NCI-H748 (cell line): ENCODE measurements around the gene NUMBL.

ENCODE experiments used
- DNase-seq: peaks from one replicate; lab custom pipeline; 2025; ENCODE audit not compliant: unreplicated experiment; lab: John Stamatoyannopoulos, UW

Gene NUMBL

GRCh38 chr19:40716482-40717324, 26.3 kb upstream of the NUMBL start, which contains the start of the genes COQ8B and ITPKC:
Gene COQ8B, minus strand, starts transcription at chr19:40716886. Its CDS starts 2,254 bp downstream, at chr19:40714632.
Gene ITPKC, plus strand, starts transcription at chr19:40717112. Its CDS starts 24 bp downstream, at chr19:40717136.
- peak; percentile 99 for DNase-seq

GRCh38 chr19:40716031-40716481, 25.6 kb upstream of the NUMBL start:
- peak; percentile 52 for DNase-seq

- peak; percentile 98 for DNase-seq
Observed at GRCh38 chr19:40714441-40715299, 24.2 kb upstream of the NUMBL start.

- DNase-seq = no peak
Observed at GRCh38 chr19:40713939-40714338, 23.5 kb upstream of the NUMBL start.

GRCh38 chr19:40709817-40710216, 19.4 kb upstream of the NUMBL start:
- no peak for DNase-seq

- DNase-seq = no peak
Observed at GRCh38 chr19:40707615-40708014, 17.2 kb upstream of the NUMBL start.

GRCh38 chr19:40705950-40706619, 15.6 kb upstream of the NUMBL start:
- DNase-seq = no peak

- DNase-seq = no peak
Observed at GRCh38 chr19:40705362-40705651, 14.9 kb upstream of the NUMBL start.

- DNase-seq = no peak
Observed at GRCh38 chr19:40704491-40705361, 14.3 kb upstream of the NUMBL start.

- no peak for DNase-seq
Observed at GRCh38 chr19:40703029-40703755, 12.7 kb upstream of the NUMBL start.

GRCh38 chr19:40702337-40703012, 12.0 kb upstream of the NUMBL start:
- DNase-seq = no peak

- no peak for DNase-seq
Observed at GRCh38 chr19:40701758-40702157, 11.3 kb upstream of the NUMBL start.

GRCh38 chr19:40700083-40700482, 9.6 kb upstream of the NUMBL start:
- DNase-seq = no peak

GRCh38 chr19:40697007-40697406, 6.6 kb upstream of the NUMBL start:
- no peak for DNase-seq

GRCh38 chr19:40695881-40696280, 5.4 kb upstream of the NUMBL start:
- DNase-seq = no peak

- no peak for DNase-seq
Observed at GRCh38 chr19:40693896-40694295, 3.4 kb upstream of the NUMBL start.

GRCh38 chr19:40693150-40693788, 2.8 kb upstream of the NUMBL start:
- no peak for DNase-seq

- DNase-seq = no peak
Observed at GRCh38 chr19:40692212-40692551, 1.7 kb upstream of the NUMBL start.
